GM19452 (cell line): ENCODE data around the gene NDRG4.

Source experiments
- ATAC-seq: cut with Tn5 transposase; IDR thresholded peaks from one replicate; pipeline ENCODE4 v1.9.1; 2021; ENCODE audit not compliant: unreplicated experiment

NDRG4 gene

GRCh38 chr16:58508671-58509251, 8.8 kb downstream of the NDRG4 start:
- no peak for ATAC-seq

- no peak for ATAC-seq
These were observed 9.5 kb downstream of the NDRG4 start for GRCh38 chr16:58509256-58510096.

- ATAC-seq = no peak
These were observed 10.3 kb downstream of the NDRG4 start for GRCh38 chr16:58510097-58510775.

GRCh38 chr16:58510776-58511628, 11.1 kb downstream of the NDRG4 start:
- ATAC-seq = no peak

- ATAC-seq = peak; percentile 44
These were observed 12.2 kb downstream of the NDRG4 start for GRCh38 chr16:58511933-58512815.

DNA sequence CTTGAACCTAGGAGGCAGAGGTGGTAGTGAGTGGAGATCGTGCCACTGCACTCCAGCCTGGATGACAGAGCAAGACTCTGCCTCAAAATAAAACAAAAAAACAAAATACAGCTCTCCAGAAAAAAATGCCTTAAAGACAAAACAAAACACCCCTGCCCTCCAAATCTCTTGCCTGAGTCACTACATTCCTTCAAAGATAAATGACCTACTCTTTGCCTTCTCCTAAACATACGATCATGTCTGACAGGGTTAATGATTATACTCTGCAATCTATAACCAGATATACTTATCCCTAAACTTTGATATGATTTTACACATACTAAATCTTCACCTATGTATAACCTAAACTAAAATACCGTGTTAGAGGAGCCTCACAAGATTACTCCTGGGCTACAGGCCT, 13.9 kb downstream of the NDRG4 start:
- no peak for ATAC-seq

- ATAC-seq = peak; percentile 67
These were observed 15.4 kb downstream of the NDRG4 start, which contains the start of gene SETD6 for GRCh38 chr16:58515125-58515870. Gene SETD6, plus strand, starts transcription at chr16:58515517. Its CDS starts 21 bp downstream, at chr16:58515538.

DNA sequence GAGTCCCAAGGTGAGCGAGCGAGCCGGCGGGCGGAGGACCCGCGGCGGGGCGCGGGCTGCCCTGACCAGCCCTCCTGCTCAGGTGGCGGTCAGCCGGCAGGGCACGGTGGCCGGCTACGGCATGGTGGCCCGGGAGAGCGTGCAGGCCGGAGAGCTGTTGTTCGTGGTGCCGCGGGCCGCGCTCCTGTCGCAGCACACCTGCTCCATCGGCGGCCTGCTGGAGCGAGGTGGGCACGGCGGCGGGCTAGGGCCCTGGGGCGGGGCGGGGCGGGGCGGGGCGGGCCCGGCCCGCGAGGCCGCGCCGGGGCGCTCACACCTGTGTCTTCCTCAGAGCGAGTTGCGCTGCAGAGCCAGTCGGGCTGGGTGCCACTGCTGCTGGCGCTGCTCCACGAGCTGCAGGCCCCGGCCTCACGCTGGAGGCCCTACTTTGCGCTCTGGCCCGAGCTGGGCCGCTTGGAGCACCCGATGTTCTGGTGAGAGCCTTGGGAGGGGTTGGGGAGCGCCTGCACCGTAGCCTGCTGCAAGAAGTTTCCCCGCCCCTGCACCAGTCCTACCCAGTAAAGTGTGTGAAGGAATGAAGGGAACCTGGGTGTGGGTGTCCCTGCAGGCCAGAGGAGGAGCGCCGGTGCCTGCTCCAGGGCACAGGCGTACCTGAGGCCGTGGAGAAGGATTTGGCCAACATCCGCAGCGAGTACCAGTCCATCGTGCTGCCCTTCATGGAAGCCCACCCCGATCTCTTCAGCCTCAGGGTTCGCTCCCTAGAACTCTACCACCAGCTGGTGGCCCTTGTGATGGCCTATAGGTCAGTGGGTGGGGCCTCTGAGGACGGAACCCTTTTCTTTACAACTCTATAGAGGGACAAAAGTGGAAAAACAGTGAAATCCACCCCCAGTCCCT, 16.2 kb downstream of the NDRG4 start:
- ATAC-seq = peak; percentile 11

DNA sequence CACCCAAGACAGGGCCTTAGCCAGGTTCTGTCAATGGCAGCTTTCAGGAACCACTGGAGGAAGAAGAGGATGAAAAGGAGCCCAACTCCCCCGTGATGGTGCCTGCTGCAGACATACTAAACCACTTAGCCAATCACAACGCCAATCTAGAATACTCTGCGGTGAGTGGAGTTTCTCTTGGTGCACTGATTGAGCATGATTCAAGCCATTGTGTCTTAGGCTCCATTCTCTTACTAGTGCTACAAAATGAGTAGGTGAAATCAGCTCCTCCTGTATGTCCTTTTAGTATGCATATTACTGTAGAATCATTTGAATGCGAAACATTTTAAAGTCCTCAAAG, 16.8 kb downstream of the NDRG4 start:
- no peak for ATAC-seq

- peak; percentile 47 for ATAC-seq
These were observed 18.4 kb downstream of the NDRG4 start for GRCh38 chr16:58518083-58518979.

DNA sequence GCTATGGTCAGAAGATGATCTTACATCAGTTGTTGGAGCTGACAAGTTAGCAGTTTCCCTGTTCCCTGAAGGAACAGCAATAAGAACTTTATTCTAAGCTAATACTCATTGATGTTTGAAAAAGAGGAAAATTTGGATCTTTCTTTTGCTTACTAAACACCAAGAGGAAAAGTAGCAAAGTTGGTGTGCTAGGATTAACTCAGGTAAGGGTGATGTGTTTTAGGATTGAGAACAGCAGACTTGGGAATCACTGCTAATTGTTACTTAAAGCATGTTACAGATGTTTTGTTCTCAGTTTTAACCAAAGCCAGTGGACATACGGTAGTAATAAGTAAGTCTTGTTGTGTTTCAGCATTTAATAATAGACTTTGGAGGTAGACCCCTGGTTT, 19.0 kb downstream of the NDRG4 start:
- ATAC-seq = no peak

GRCh38 chr16:58519707-58520106, 19.8 kb downstream of the NDRG4 start:
- no peak for ATAC-seq

- no peak for ATAC-seq
These were observed 30.2 kb downstream of the NDRG4 start for GRCh38 chr16:58530179-58530578.

GRCh38 chr16:58532414-58532813, 32.5 kb downstream of the NDRG4 start:
- no peak for ATAC-seq

GRCh38 chr16:58533751-58534470, 34.0 kb downstream of the NDRG4 start:
- ATAC-seq = no peak

DNA sequence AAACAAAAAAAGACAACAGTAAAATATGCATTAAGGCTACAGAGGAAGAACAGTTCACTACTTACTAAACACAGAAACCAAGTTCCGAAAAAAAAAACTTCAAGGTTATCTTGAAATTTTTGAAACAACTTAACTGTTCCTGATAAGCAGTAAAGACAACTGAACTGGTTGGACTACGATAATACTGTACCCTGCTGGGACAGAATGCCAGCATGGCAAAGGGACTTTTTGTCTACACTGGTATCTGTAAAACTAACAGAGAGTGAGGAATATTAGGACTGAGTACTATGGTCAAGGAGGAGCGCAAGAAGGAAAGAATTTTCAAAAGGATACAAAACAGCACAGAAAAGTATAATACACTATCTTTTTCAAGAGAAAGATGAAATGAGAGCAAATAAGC, 35.2 kb downstream of the NDRG4 start:
- ATAC-seq = no peak

DNA sequence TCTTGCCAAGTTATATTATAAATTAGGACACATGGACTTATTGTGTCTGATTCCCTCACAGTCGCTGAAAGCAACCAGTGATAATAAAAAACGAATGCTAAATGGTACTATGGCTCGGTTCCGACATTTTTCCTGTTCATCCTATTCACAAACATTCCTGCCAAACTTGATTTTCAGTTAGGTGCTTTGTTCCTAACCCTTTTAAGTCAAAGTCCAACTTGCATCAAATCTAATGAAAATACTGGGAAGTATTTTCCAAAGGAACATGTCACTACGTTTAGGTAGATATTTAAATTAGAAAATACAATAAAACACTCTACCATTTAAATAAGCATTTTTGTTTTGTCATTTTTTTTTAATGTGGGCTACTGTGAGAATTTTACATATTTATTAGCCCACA, 36.3 kb downstream of the NDRG4 start:
- ATAC-seq = no peak
